Measurements from ENCODE around the gene TRPM3. TPM values are rescaled to one million over a fixed set of nuclear protein-coding genes. Genes with fewer than 3 reads are reported as not detected.

Gene TRPM3
- total RNA-seq, 1 experiment from 2014 or later: 0.26 TPM

DNA sequence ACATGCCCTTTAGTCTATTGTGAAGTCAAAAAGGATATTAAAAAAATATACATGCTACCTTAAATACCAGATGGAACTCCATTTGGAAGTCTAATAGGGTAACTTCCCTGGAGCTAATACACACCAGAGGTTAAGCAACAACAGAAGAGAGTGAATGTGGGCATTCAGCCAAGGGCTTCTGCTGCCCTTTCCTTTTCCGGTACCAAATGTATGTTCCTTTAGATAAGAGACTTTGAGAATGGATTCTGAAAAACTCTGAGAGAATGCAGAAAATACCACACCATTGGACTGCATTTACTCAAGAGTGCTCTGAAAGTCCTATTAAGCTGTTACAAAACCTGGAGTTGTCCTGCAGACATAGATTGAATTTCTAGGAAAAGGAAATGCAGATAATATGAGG is 23.8 kb upstream of the TRPM3 start:
- no peak for DNase-seq
- Histone ChIP-seq H3K9me3 (ENCODE audit: insufficient read depth, low read depth) (no peaks in the 10 kb centered on the region), H3K27ac (no peak overlapping the region), H3K4me1 (replicated peaks; ENCODE audit: insufficient read depth) (no peaks in the 10 kb centered on the region), H3F3A (ENCODE audit: insufficient read depth, low read depth) (no peaks in the 10 kb centered on the region), H3K79me2 (ENCODE audit: low read depth) (no peaks in the 10 kb centered on the region), H3K4me2 (no peak overlapping the region), H3K9me2 (ENCODE audit: insufficient read depth) (no peaks in the 10 kb centered on the region), H3K36me3 (ENCODE audit: low read depth) (no peaks in the 10 kb centered on the region), H2AFZ (no peak overlapping the region), H3K4me3 (no peak overlapping the region), H3K27me3 (ENCODE audit: insufficient read depth, low read depth) (no peaks in the 10 kb centered on the region), H4K20me1 (ENCODE audit: insufficient read depth) (no peaks in the 10 kb centered on the region)
- intact Hi-C loops (cut with micrococcal nuclease; ENCODE audit: unreplicated experiment): no loop called here
- CTCF ChIA-PET: no interaction called here
- no TSS peak for BruUV-seq (replicated peaks)
- POLR2A ChIA-PET (ENCODE audit: unreplicated experiment): interaction anchor here (0.6 kb wide), 1 partner anchor 36 kb away, joined by 3 read pairs; no protein-coding TSS in a partner anchor
- TF ChIP-seq, protein P1, sequence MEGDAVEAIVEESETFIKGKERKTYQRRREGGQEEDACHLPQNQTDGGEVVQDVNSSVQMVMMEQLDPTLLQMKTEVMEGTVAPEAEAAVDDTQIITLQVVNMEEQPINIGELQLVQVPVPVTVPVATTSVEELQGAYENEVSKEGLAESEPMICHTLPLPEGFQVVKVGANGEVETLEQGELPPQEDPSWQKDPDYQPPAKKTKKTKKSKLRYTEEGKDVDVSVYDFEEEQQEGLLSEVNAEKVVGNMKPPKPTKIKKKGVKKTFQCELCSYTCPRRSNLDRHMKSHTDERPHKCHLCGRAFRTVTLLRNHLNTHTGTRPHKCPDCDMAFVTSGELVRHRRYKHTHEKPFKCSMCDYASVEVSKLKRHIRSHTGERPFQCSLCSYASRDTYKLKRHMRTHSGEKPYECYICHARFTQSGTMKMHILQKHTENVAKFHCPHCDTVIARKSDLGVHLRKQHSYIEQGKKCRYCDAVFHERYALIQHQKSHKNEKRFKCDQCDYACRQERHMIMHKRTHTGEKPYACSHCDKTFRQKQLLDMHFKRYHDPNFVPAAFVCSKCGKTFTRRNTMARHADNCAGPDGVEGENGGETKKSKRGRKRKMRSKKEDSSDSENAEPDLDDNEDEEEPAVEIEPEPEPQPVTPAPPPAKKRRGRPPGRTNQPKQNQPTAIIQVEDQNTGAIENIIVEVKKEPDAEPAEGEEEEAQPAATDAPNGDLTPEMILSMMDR (conservative IDR thresholded peaks at IDR 0.05): no peak
- no peak for TF ChIP-seq EZH2 (IDR thresholded peaks at IDR 0.05; ENCODE audit: low read depth)

DNA sequence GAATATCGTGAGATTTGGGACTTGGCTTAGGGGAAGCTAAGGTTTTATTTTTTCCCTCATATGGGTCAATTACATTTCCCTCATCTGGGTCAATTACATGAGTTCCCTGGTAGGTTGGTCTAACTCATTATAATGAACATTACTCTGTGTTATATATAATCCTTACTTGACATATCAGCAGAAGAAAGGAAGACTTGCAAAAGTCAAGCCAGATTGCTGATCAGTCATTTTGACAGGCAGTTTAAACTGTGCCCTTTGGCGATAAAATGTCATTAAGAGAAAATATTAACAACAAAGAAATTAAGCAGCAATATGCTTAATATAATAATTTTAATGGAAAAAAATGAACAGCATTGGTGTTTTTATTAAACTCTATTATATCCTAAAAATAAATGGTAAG is 23.1 kb upstream of the TRPM3 start:
- ChIA-PET CTCF (no interaction called here), POLR2A (ENCODE audit: unreplicated experiment) (no interaction called here)
- Histone ChIP-seq H3K4me1 (replicated peaks; ENCODE audit: insufficient read depth) (no peaks in the 10 kb centered on the region), H3K36me3 (ENCODE audit: low read depth) (no peaks in the 10 kb centered on the region), H3K9me2 (ENCODE audit: insufficient read depth) (no peaks in the 10 kb centered on the region), H4K20me1 (ENCODE audit: insufficient read depth) (no peaks in the 10 kb centered on the region), H2AFZ (no peak overlapping the region), H3K4me2 (no peak overlapping the region), H3K79me2 (ENCODE audit: low read depth) (no peaks in the 10 kb centered on the region), H3F3A (ENCODE audit: insufficient read depth, low read depth) (no peaks in the 10 kb centered on the region), H3K27ac (no peak overlapping the region), H3K27me3 (ENCODE audit: insufficient read depth, low read depth) (no peaks in the 10 kb centered on the region), H3K9me3 (ENCODE audit: insufficient read depth, low read depth) (no peaks in the 10 kb centered on the region), H3K4me3 (no peak overlapping the region)
- TF ChIP-seq EZH2 (IDR thresholded peaks at IDR 0.05; ENCODE audit: low read depth): no peak
- TF ChIP-seq, protein P1 (conservative IDR thresholded peaks at IDR 0.05): no peak
- DNase-seq: no peak
- BruUV-seq (replicated peaks): no TSS peak
- intact Hi-C loops (cut with micrococcal nuclease; ENCODE audit: unreplicated experiment): no loop called here

DNA sequence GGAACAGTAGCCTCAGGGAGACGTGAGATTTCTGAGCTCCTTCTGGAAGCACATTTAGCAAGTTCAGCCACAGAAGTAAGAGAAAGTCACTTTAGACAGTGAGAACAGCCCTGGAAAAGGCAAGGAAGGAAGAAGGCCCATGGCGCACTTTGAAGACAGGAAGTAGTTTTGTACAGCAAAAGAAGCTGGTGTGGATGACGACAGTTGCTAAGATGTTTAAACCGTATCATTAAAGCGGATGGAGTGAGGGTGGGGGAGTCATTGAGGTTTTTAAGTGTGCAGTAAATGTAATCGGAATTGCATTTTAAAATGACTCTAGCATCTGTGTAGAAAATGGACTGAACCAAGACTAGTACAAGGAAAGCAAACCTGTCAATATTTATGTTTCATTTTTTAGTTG is 15.3 kb upstream of the TRPM3 start:
- Histone ChIP-seq H3K36me3 (ENCODE audit: low read depth) (no peaks in the 10 kb centered on the region), H3K4me2 (no peak overlapping the region), H4K20me1 (ENCODE audit: insufficient read depth) (no peaks in the 10 kb centered on the region), H3F3A (ENCODE audit: insufficient read depth, low read depth) (no peaks in the 10 kb centered on the region), H3K27ac (no peak overlapping the region), H3K27me3 (ENCODE audit: insufficient read depth, low read depth) (no peaks in the 10 kb centered on the region), H3K4me3 (no peak overlapping the region), H3K79me2 (ENCODE audit: low read depth) (no peaks in the 10 kb centered on the region), H3K9me2 (ENCODE audit: insufficient read depth) (no peaks in the 10 kb centered on the region), H3K4me1 (replicated peaks; ENCODE audit: insufficient read depth) (no peaks in the 10 kb centered on the region), H3K9me3 (ENCODE audit: insufficient read depth, low read depth) (no peaks in the 10 kb centered on the region), H2AFZ (no peak overlapping the region)
- TF ChIP-seq EZH2 (IDR thresholded peaks at IDR 0.05; ENCODE audit: low read depth): no peak
- TF ChIP-seq, protein P1 (conservative IDR thresholded peaks at IDR 0.05): no peak
- no peak for DNase-seq
- ChIA-PET CTCF (no interaction called here), POLR2A (ENCODE audit: unreplicated experiment) (no interaction called here)
- intact Hi-C loops (cut with micrococcal nuclease; ENCODE audit: unreplicated experiment): no loop called here
- no TSS peak for BruUV-seq (replicated peaks)
